NCI-H2081 (cell line): ENCODE measurements around the gene LBR.
"Not testable (repeated sequence)": the region's sequence is repeated elsewhere in the genome, so short reads cannot be mapped to it uniquely, and the experiment has no call there.

Experiments
- DNase-seq, 2 experiments: peaks; one replicate each; lab custom pipeline; 2025; lab: John Stamatoyannopoulos, UW

LBR gene

GRCh38 chr1:225422795-225423517, 4.9 kb downstream of the LBR start:
- no peak for DNase-seq

- no peak for DNase-seq
These were observed 5.7 kb downstream of the LBR start for GRCh38 chr1:225422031-225422605.

GRCh38 chr1:225418598-225418997, 9.2 kb downstream of the LBR start:
- no peak for DNase-seq

GRCh38 chr1:225418059-225418458, 9.8 kb downstream of the LBR start:
- peak in 1 of 2 experiments; percentile 39 for DNase-seq

- DNase-seq: no peak
These were observed 11.7 kb downstream of the LBR start for GRCh38 chr1:225415967-225416745.

- no peak for DNase-seq
These were observed 12.5 kb downstream of the LBR start for GRCh38 chr1:225415307-225415706.

GRCh38 chr1:225413708-225414375, 14.0 kb downstream of the LBR start:
- DNase-seq: no peak

GRCh38 chr1:225412803-225413351, 15.0 kb downstream of the LBR start:
- no peak for DNase-seq

- no peak for DNase-seq
These were observed 15.5 kb downstream of the LBR start for GRCh38 chr1:225412321-225412720.

GRCh38 chr1:225410036-225410435, 17.8 kb downstream of the LBR start:
- no peak for DNase-seq

- peak in 1 of 2 experiments; percentile 11 for DNase-seq
These were observed 18.8 kb downstream of the LBR start for GRCh38 chr1:225409051-225409450.

- DNase-seq: no peak
These were observed 19.6 kb downstream of the LBR start for GRCh38 chr1:225408249-225408648.

- no peak for DNase-seq
These were observed 20.1 kb downstream of the LBR start for GRCh38 chr1:225407755-225408154.

GRCh38 chr1:225406976-225407725, 20.7 kb downstream of the LBR start:
- no peak for DNase-seq

- no peak for DNase-seq
These were observed 26.9 kb downstream of the LBR start for GRCh38 chr1:225400968-225401367.

- DNase-seq: no peak
These were observed 31.5 kb downstream of the LBR start for GRCh38 chr1:225396357-225396756.

GRCh38 chr1:225389843-225390242, 38.0 kb downstream of the LBR start:
- no peak for DNase-seq

- no peak for DNase-seq
These were observed 39.5 kb downstream of the LBR start for GRCh38 chr1:225388372-225388771.

- not testable (repeated sequence) for DNase-seq
These were observed 41.0 kb downstream of the LBR start for GRCh38 chr1:225386860-225387259.

- DNase-seq: no peak
These were observed 47.1 kb downstream of the LBR start for GRCh38 chr1:225380691-225381090.

GRCh38 chr1:225378880-225379279, 49.0 kb downstream of the LBR start:
- no peak for DNase-seq
